ENCODE measurements around the gene TWIST2. TPM values are rescaled to one million over a fixed set of nuclear protein-coding genes. Genes with fewer than 3 reads are reported as not detected.

TWIST2 gene
- polyA plus RNA-seq (2012; ENCODE audit: insufficient read length, low read depth) = 142 TPM

DNA sequence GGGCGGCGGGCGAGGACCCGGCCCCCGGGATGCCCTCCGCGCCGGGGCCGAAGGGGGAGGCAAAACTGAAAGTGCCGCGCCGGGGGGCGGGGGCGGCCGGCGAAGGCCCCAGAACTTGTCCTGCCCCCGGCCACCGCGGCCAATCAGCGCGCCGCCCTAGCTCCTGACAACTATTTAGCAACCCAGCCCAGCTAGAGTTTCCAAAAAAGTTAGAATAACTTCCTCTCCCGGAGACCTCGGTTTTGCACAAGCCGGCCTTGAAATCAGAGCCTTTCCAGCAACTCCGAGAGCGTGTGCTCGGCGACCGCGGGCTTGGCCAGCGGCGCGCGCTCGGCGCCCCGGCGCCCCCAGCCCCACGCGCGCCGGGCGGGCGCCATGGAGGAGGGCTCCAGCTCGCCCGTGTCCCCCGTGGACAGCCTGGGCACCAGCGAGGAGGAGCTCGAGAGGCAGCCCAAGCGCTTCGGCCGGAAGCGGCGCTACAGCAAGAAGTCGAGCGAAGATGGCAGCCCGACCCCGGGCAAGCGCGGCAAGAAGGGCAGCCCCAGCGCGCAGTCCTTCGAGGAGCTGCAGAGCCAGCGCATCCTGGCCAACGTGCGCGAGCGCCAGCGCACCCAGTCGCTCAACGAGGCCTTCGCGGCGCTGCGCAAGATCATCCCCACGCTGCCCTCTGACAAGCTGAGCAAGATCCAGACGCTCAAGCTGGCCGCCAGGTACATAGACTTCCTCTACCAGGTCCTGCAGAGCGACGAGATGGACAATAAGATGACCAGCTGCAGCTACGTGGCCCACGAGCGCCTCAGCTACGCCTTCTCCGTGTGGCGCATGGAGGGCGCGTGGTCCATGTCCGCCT, at the start of gene TWIST2:
Gene TWIST2 (plus strand): TSS at position 245 of the 850 bp plus-strand sequence. CDS start 131 bp downstream, at position 376.
- TF ChIP-seq, protein P1, sequence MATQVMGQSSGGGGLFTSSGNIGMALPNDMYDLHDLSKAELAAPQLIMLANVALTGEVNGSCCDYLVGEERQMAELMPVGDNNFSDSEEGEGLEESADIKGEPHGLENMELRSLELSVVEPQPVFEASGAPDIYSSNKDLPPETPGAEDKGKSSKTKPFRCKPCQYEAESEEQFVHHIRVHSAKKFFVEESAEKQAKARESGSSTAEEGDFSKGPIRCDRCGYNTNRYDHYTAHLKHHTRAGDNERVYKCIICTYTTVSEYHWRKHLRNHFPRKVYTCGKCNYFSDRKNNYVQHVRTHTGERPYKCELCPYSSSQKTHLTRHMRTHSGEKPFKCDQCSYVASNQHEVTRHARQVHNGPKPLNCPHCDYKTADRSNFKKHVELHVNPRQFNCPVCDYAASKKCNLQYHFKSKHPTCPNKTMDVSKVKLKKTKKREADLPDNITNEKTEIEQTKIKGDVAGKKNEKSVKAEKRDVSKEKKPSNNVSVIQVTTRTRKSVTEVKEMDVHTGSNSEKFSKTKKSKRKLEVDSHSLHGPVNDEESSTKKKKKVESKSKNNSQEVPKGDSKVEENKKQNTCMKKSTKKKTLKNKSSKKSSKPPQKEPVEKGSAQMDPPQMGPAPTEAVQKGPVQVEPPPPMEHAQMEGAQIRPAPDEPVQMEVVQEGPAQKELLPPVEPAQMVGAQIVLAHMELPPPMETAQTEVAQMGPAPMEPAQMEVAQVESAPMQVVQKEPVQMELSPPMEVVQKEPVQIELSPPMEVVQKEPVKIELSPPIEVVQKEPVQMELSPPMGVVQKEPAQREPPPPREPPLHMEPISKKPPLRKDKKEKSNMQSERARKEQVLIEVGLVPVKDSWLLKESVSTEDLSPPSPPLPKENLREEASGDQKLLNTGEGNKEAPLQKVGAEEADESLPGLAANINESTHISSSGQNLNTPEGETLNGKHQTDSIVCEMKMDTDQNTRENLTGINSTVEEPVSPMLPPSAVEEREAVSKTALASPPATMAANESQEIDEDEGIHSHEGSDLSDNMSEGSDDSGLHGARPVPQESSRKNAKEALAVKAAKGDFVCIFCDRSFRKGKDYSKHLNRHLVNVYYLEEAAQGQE (IDR thresholded peaks at IDR 0.05; ENCODE audit: insufficient read depth in 1 of 2, low read depth in 2 of 2, low read length in 2 of 2) = peak in 1 of 2 experiments; percentile 58; a peak in 1 of 4 replicates
- TF ChIP-seq FOXP2 (optimal IDR thresholded peaks at IDR 0.05; ENCODE audit: borderline replicate concordance, extremely low read depth, extremely low read length, insufficient read depth) (no peak), TAF1 (IDR thresholded peaks at IDR 0.05; ENCODE audit: borderline replicate concordance, insufficient read depth, low read length) (peak; percentile 97), POLR2AphosphoS5 (IDR thresholded peaks at IDR 0.05; ENCODE audit: low read depth, low read length) (peak; percentile 89; the same call in 1 of the 2 replicates), SIN3A (IDR thresholded peaks at IDR 0.05; ENCODE audit: borderline replicate concordance, insufficient read depth, low read length) (peak; percentile 75)

DNA sequence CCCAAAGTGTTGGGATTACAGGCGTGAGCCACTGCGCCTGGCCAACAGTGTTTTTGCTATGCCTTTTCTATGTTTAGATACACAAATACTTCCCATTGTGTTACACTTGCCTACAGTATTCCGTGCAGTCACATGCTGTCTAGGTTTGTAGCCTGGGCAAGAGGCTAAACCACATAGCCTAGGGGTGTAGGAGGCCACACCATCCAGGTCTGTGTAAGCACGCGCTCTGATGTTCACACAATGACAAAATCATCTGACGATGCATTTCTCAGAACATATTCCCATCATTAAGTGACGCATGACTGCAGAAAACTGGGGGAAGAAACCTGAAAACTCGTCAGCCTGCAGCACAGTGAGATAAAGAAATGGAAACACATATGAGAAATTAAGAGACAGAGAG, 46.1 kb upstream of the TWIST2 start:
- TF ChIP-seq POLR2AphosphoS5 (IDR thresholded peaks at IDR 0.05; ENCODE audit: low read depth, low read length) = no peak

DNA sequence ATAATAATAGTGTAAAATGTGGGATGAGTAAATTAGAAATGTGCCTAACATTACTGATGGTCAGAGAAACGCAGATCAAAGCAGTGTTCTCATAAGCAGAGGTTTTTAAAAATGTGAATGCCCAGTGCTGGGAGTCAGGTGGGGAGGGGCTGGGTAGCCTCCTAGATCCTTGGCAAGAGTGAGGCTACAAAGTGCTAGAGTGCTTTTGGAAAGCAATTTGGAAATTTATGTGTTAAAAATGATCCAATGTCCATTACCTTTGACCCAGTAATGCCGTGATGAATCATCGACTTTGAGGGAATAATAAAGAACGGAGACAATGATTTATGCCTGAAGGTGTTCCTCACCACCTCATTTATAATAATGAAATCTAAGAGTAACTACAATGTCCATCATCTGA, 44.9 kb upstream of the TWIST2 start:
- TF ChIP-seq, protein P1 (IDR thresholded peaks at IDR 0.05; ENCODE audit: insufficient read depth in 1 of 2, low read depth in 2 of 2, low read length in 2 of 2) = no peak
- TF ChIP-seq TAF1 (IDR thresholded peaks at IDR 0.05; ENCODE audit: borderline replicate concordance, insufficient read depth, low read length) (no peak), FOXP2 (optimal IDR thresholded peaks at IDR 0.05; ENCODE audit: borderline replicate concordance, extremely low read depth, extremely low read length, insufficient read depth) (no peak), POLR2AphosphoS5 (IDR thresholded peaks at IDR 0.05; ENCODE audit: low read depth, low read length) (no peak), SIN3A (IDR thresholded peaks at IDR 0.05; ENCODE audit: borderline replicate concordance, insufficient read depth, low read length) (no peak)

DNA sequence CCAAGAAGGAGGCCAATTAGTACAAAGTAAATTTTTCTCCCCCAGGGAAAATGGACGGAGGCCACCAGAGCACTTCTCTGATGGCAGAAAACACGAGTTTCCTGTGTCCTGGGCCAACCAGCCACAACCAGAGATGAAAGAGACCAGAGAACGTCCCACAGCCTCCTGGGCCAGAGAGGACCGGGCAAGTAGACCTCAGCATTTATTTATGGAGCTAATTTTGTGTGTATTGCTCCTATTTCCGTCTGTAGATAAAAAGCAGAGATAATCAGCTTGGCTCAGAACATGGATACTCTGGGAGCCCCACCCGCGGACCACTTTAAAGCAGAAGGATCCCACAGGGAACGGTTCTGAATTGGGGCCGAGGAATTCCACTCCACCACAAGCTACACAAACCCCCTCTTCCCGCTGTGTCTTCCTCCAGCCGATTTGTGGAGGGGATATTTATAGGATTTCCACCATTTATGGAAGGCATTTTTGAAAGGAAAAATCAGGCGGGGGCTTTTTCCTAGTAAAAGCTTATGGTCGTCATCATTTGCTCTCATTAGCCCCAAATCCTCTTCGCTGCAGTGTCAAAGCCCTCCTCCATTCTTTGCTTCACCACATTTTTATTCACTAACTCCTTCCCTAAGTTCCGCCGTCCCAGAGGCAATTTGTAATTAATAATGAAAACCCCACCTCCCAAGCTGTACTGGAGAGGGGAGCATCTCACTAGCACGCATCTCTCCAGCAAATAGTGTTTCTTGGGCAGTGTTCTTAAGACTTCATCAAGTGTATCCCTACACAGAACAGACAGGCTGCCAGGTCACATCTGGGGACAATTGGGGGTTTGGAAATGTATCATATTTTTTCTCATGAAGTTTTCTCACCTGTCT, 43.7 kb upstream of the TWIST2 start:
- no peak for TF ChIP-seq POLR2AphosphoS5 (IDR thresholded peaks at IDR 0.05; ENCODE audit: low read depth, low read length)

DNA sequence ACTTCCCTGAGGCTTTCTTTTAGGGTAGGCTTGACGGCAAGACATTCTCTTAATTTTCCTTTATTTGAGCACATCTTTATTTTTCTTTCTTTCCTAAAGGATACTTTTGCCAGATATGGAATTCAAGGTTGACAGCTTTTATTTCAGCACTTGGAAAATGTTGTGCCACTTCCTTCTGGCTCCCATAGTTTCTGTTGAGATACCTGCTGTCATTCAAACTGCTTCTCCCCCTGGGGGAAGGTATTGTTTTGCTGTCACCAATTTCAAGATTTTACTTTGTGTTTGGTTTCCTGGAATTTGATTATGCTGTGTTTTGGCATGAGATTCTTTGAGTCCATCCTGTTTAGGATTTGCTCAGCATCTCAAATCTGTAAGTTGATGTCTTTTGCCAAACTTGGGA, 39.1 kb upstream of the TWIST2 start:
- TF ChIP-seq POLR2AphosphoS5 (IDR thresholded peaks at IDR 0.05; ENCODE audit: low read depth, low read length) = no peak
- TF ChIP-seq, protein P1 (IDR thresholded peaks at IDR 0.05; ENCODE audit: insufficient read depth in 1 of 2, low read depth in 2 of 2, low read length in 2 of 2) = no peak
- no peak for TF ChIP-seq FOXP2 (optimal IDR thresholded peaks at IDR 0.05; ENCODE audit: borderline replicate concordance, extremely low read depth, extremely low read length, insufficient read depth)
- no peak for TF ChIP-seq SIN3A (IDR thresholded peaks at IDR 0.05; ENCODE audit: borderline replicate concordance, insufficient read depth, low read length)
- TF ChIP-seq TAF1 (IDR thresholded peaks at IDR 0.05; ENCODE audit: borderline replicate concordance, insufficient read depth, low read length) = no peak

DNA sequence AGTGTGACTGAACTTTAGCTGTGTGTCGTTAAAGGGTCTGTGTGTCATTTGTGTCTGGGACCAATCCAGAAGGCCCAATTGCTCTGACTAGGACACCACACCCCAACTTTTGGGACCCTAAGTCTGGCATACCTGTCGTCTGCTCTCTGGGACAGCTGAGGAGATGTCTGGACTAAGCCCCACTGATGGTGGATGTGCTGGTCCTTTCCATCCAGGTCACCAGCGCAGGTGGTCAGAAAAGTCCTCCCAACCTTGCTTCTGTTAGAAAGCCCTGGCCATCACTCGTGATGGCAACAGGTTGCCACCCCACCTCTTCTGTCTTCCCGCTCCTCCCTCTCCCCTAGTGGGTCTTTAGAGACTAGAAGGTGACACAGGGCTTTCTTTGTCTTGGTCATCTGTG, 37.6 kb upstream of the TWIST2 start:
- TF ChIP-seq POLR2AphosphoS5 (IDR thresholded peaks at IDR 0.05; ENCODE audit: low read depth, low read length) = no peak
- no peak for TF ChIP-seq SIN3A (IDR thresholded peaks at IDR 0.05; ENCODE audit: borderline replicate concordance, insufficient read depth, low read length)
- TF ChIP-seq TAF1 (IDR thresholded peaks at IDR 0.05; ENCODE audit: borderline replicate concordance, insufficient read depth, low read length) = no peak
- no peak for TF ChIP-seq FOXP2 (optimal IDR thresholded peaks at IDR 0.05; ENCODE audit: borderline replicate concordance, extremely low read depth, extremely low read length, insufficient read depth)
- TF ChIP-seq, protein P1 (IDR thresholded peaks at IDR 0.05; ENCODE audit: insufficient read depth in 1 of 2, low read depth in 2 of 2, low read length in 2 of 2) = no peak
